ENCODE results near the gene NEAT1. TPM values are rescaled to one million over a fixed set of nuclear protein-coding genes. Genes with fewer than 3 reads are reported as not detected.

The NEAT1 gene
- total and polyA plus RNA-seq, 9 of the 15 experiments (the other 6 are each of a cell fraction or from before 2014, with no cell fraction given) = 20.1 to 389 (median 62.8) TPM

GRCh38 chr11:65403607-65404121 is 18.9 kb upstream of the NEAT1 start:
- peak; percentile 76 for ATAC-seq
- WGBS (ENCODE audit: insufficient coverage, low coverage, missing lambda C conversion rate) = 48% methylated on average over 11 of the region's 12 CpGs
- Histone ChIP-seq H3K9me1 (ENCODE audit: control insufficient read depth, insufficient read depth, low read length) (no peaks in the 10 kb centered on the region), H3K9ac (ENCODE audit: insufficient read depth in 1 of 2, low read depth in 2 of 2, low read length in 2 of 2) (peak overlapping the region in 1 of 2 experiments; percentile 75; a peak in 2 of 4 replicates), H3K36me3 (ENCODE audit: control insufficient read depth, insufficient read depth, low read length) (peaks cover 78% of the 10 kb centered on the region), H2AFZ (ENCODE audit: low read depth, low read length) (no peak overlapping the region), H3K9me3 (replicated peaks; ENCODE audit: control insufficient read depth, insufficient read depth, low read depth, low read length) (no peaks in the 10 kb centered on the region), H4K20me1 (replicated peaks; ENCODE audit: control insufficient read depth, insufficient read depth, low read length) (0 out of 2 replicates have a peak, but pooled peaks cover 4% of the 10 kb centered on the region), H3K27ac (ENCODE audit: extremely low read depth, low read depth, low read length) (peak overlapping the region; percentile 33; the same call in 2 of the 3 replicates), H3K4me3 (no peak overlapping the region), H3K79me2 (ENCODE audit: control insufficient read depth, insufficient read depth, low read length) (no peaks in the 10 kb centered on the region), H3K27me3 (ENCODE audit: control insufficient read depth in 2 of 2, insufficient read depth in 2 of 2, low read length in 2 of 2) (no peaks in the 10 kb centered on the region), H3K4me1 (replicated peaks in 1 of 2; ENCODE audit: control insufficient read depth in 2 of 2, insufficient read depth in 2 of 2, low read length in 2 of 2) (peaks cover 9 to 49% of the 10 kb centered on the region in 2 experiments), H3K4me2 (ENCODE audit: insufficient read depth, low read length) (peak overlapping the region; percentile 9)
- intact Hi-C loops (cut with micrococcal nuclease) = no loop called here
- DNase-seq (ENCODE audit: extremely low read depth in 1 of 4, low spot score in 3 of 4) = peak in 1 of 4 experiments; percentile 57
- peak; percentile 89 for FAIRE-seq
- BruUV-seq (replicated peaks) = no TSS peak
- POLR2A ChIA-PET = interaction anchor here (0.5 to 12.2 kb wide), 13 partner anchors 9 to 1172 kb away, joined by 3 to 185 read pairs (median 5); partner anchors contain the start of genes MALAT1 and NEAT1
- in situ Hi-C loops (cut with MboI) = no loop called here
- CTCF ChIA-PET (ENCODE audit: low intra/inter-chr PET ratio) = no interaction called here
- TF ChIP-seq SIRT6 (IDR thresholded peaks at IDR 0.05; ENCODE audit: low read depth, low read length) (no peak), HDAC2 (IDR thresholded peaks at IDR 0.05) (no peak), ZNF23 (CRISPR knock-in tag; IDR thresholded peaks at IDR 0.05) (no peak), RCOR1 (IDR thresholded peaks at IDR 0.05; ENCODE audit: borderline replicate concordance in 1 of 2, low read depth in 2 of 2, low read length in 2 of 2) (peak in 1 of 2 experiments; percentile 29; a peak in 1 of 4 replicates), MLLT1 (IDR thresholded peaks at IDR 0.05) (no peak), GATAD2A (IDR thresholded peaks at IDR 0.05) (no peak), GABPB2 (CRISPR knock-in tag; conservative IDR thresholded peaks at IDR 0.05) (no peak), CBFA2T2 (conservative IDR thresholded peaks at IDR 0.05) (0 out of 2 replicates have a peak, but pooled peaks have one; percentile 21), ZSCAN29 (IDR thresholded peaks at IDR 0.05) (no peak), YY1 (IDR thresholded peaks at IDR 0.05; ENCODE audit: borderline replicate concordance in 1 of 3, control insufficient read depth in 1 of 3, extremely low read depth in 1 of 3, insufficient read depth in 3 of 3, insufficient read length in 1 of 3, insufficient replicate concordance in 2 of 3, low read depth in 1 of 3, low read length in 2 of 3) (no peak), SMARCB1 (IDR thresholded peaks at IDR 0.05; ENCODE audit: insufficient read length, low read depth) (no peak), NRF1 (conservative IDR thresholded peaks at IDR 0.05 in 1 of 2, IDR thresholded peaks at IDR 0.05 in 1 of 2) (0 out of 4 replicates have a peak, but pooled peaks have one; percentile 26 to 43)
- TF ChIP-seq, protein P1, sequence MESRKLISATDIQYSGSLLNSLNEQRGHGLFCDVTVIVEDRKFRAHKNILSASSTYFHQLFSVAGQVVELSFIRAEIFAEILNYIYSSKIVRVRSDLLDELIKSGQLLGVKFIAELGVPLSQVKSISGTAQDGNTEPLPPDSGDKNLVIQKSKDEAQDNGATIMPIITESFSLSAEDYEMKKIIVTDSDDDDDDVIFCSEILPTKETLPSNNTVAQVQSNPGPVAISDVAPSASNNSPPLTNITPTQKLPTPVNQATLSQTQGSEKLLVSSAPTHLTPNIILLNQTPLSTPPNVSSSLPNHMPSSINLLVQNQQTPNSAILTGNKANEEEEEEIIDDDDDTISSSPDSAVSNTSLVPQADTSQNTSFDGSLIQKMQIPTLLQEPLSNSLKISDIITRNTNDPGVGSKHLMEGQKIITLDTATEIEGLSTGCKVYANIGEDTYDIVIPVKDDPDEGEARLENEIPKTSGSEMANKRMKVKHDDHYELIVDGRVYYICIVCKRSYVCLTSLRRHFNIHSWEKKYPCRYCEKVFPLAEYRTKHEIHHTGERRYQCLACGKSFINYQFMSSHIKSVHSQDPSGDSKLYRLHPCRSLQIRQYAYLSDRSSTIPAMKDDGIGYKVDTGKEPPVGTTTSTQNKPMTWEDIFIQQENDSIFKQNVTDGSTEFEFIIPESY (CRISPR knock-in tag; IDR thresholded peaks at IDR 0.05) = peak; percentile 56
- TF ChIP-seq, protein P2, sequence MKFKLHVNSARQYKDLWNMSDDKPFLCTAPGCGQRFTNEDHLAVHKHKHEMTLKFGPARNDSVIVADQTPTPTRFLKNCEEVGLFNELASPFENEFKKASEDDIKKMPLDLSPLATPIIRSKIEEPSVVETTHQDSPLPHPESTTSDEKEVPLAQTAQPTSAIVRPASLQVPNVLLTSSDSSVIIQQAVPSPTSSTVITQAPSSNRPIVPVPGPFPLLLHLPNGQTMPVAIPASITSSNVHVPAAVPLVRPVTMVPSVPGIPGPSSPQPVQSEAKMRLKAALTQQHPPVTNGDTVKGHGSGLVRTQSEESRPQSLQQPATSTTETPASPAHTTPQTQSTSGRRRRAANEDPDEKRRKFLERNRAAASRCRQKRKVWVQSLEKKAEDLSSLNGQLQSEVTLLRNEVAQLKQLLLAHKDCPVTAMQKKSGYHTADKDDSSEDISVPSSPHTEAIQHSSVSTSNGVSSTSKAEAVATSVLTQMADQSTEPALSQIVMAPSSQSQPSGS (CRISPR knock-in tag; IDR thresholded peaks at IDR 0.05) = no peak
- TF ChIP-seq, protein P3, sequence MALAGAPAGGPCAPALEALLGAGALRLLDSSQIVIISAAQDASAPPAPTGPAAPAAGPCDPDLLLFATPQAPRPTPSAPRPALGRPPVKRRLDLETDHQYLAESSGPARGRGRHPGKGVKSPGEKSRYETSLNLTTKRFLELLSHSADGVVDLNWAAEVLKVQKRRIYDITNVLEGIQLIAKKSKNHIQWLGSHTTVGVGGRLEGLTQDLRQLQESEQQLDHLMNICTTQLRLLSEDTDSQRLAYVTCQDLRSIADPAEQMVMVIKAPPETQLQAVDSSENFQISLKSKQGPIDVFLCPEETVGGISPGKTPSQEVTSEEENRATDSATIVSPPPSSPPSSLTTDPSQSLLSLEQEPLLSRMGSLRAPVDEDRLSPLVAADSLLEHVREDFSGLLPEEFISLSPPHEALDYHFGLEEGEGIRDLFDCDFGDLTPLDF (CRISPR knock-in tag; IDR thresholded peaks at IDR 0.05) = no peak

Data from K562 (cell line).